HepG2 (cell line): ENCODE measurements around the gene TRPV2. TPM values are rescaled to one million over a fixed set of nuclear protein-coding genes. Genes with fewer than 3 reads are reported as not detected.

Source experiments
- ATAC-seq: fragments of 200-7000 bp; cut with Tn5 transposase; 3 replicates; pipeline ENCODE4 v1.9.1; 2020; ENCODE audit warnings: mild to moderate bottlenecking, moderate library complexity
- BruUV-seq: library from RNA; stranded (reverse); fragments of 400-500 nt; replicated peaks from 2 replicates; lab custom pipeline; 2021; lab: Mats Ljungman, UMichigan
- CTCF ChIA-PET: fragments of 300-600 bp; formaldehyde crosslinking; extraction: SDS; loops from one replicate; lab custom pipeline; 2021; ENCODE audit warnings: low total read pairs, inconsistent platforms, low intra/inter-chr PET ratio; lab: Yijun Ruan, JAX
- POLR2A ChIA-PET: fragments of 350-600 bp; sonication (Branson Sonifier 250); formaldehyde crosslinking; loops from one replicate; lab custom pipeline; 2020; ENCODE audit warnings: antibody characterized with exemption, inconsistent platforms; lab: Yijun Ruan, JAX
- DNase-seq: peaks from one replicate; pipeline ENCODE4 v3.0.0-alpha.2; 2015; ENCODE audit warnings: low spot score
- FAIRE-seq: peaks from 3 replicates; lab custom pipeline; 2011; peaks lifted over from hg19 to GRCh38; lab: Jason Lieb, UNC
- H2AFZ ChIP-seq: one replicate; pipeline ENCODE4 v1.6.1; 2011; ENCODE audit warnings: low read length, inconsistent platforms
- H3K27ac ChIP-seq: fragments of 300-600 bp; 3 replicates; pipeline ENCODE4 v1.8.0; 2011; ENCODE audit warnings: mixed run types, mild to moderate bottlenecking, mixed read lengths, low read length, inconsistent platforms; ENCODE audit not compliant: insufficient read depth; ENCODE audit errors: extremely low read length
- H3K27me3 ChIP-seq, 2 experiments: fragments of 200-600 bp in 1 of 2; 2 replicates in 1 of 2; 3 replicates in 1 of 2; pipeline versions ENCODE4 v1.6.0 to v1.8.0; 2011; ENCODE audit warnings: low read length in 2 of 2, mild to moderate bottlenecking in 2 of 2, moderate library complexity in 2 of 2, inconsistent platforms in 1 of 2; ENCODE audit not compliant: insufficient read depth in 2 of 2, control insufficient read depth in 1 of 2
- H3K36me3 ChIP-seq, 2 experiments: fragments of 200-600 bp in 1 of 2; replicated peaks in 1 of 2; 2 replicates in 1 of 2; 3 replicates in 1 of 2; pipeline versions ENCODE4 v1.5.1 to v1.8.0; 2011; ENCODE audit warnings: low read length in 2 of 2, inconsistent platforms in 1 of 2; ENCODE audit not compliant: insufficient read depth in 2 of 2, control insufficient read depth in 1 of 2
- H3K4me1 ChIP-seq: 2 replicates; pipeline ENCODE4 v1.5.1; 2012; ENCODE audit warnings: low read length, inconsistent platforms; ENCODE audit not compliant: insufficient read depth
- H3K4me2 ChIP-seq: 2 replicates; pipeline ENCODE4 v1.6.0; 2011; ENCODE audit warnings: low read depth, low read length, inconsistent platforms
- H3K4me3 ChIP-seq, 3 experiments: fragments of 200-600 bp in 1 of 3; sonication (generic), shearing (Covaris generic) in 1 of 3; replicated peaks in 1 of 3; 2 replicates each; pipeline ENCODE4 v1.5.1; 2011 to 2016; ENCODE audit warnings: low read length in 3 of 3, inconsistent platforms in 2 of 3, low read depth in 2 of 3, mild to moderate bottlenecking in 2 of 3, control low read depth in 1 of 3, mixed read lengths in 1 of 3; ENCODE audit not compliant: insufficient read depth in 1 of 3
- H3K79me2 ChIP-seq: one replicate; pipeline ENCODE4 v1.6.1; 2011; ENCODE audit warnings: low read length, inconsistent platforms; ENCODE audit not compliant: insufficient read depth
- H3K9ac ChIP-seq: 2 replicates; pipeline ENCODE4 v1.6.0; 2011; ENCODE audit warnings: mild to moderate bottlenecking, low read depth, low read length, inconsistent platforms; ENCODE audit not compliant: insufficient read depth
- H3K9me3 ChIP-seq: 2 replicates; pipeline ENCODE4 v1.5.1; 2012; ENCODE audit warnings: mild to moderate bottlenecking, low read length
- H4K20me1 ChIP-seq: 2 replicates; pipeline ENCODE4 v1.6.0; 2011; ENCODE audit warnings: inconsistent platforms, mild to moderate bottlenecking, low read length, moderate library complexity; ENCODE audit not compliant: insufficient read depth
- HNF4A ChIP-seq: sonication (generic); formaldehyde crosslinking; IDR thresholded peaks from 2 replicates; pipeline ENCODE4 v1.4.0; 2020; ENCODE audit warnings: missing genetic modification reagents
- PAF1 ChIP-seq: IDR thresholded peaks from 2 replicates; pipeline ENCODE4 v1.6.1; 2016; ENCODE audit warnings: missing genetic modification reagents, missing compliant biosample characterization
- POLR2A ChIP-seq, 2 experiments: IDR thresholded peaks; 2 replicates each; pipeline ENCODE4 v1.6.1; 2011; ENCODE audit warnings: low read depth in 2 of 2, low read length in 2 of 2, mild to moderate bottlenecking in 1 of 2, moderate library complexity in 1 of 2; ENCODE audit not compliant: insufficient read depth in 1 of 2
- POLR2AphosphoS5 ChIP-seq: IDR thresholded peaks from 2 replicates; pipeline ENCODE4 v1.6.1; 2012; ENCODE audit warnings: low read depth, low read length
- RBFOX2 ChIP-seq: fragments of 200-400 bp; formaldehyde crosslinking; IDR thresholded peaks from 2 replicates; pipeline ENCODE4 v1.6.1; 2017; ENCODE audit warnings: low read depth, mild to moderate bottlenecking, low read length
- RBM22 ChIP-seq: fragments of 200-400 bp; formaldehyde crosslinking; optimal IDR thresholded peaks from 2 replicates; pipeline ENCODE3; 2017; ENCODE audit warnings: mild to moderate bottlenecking, low read length, moderate library complexity
- RFXANK ChIP-seq: IDR thresholded peaks from 2 replicates; pipeline ENCODE4 v1.6.1; 2016
- ZNF800 ChIP-seq: sonication (generic); formaldehyde crosslinking; IDR thresholded peaks from 2 replicates; pipeline ENCODE4 v1.4.0; 2020; ENCODE audit warnings: missing genetic modification reagents
- WGBS: methylation state at CpG from one replicate; pipeline ENCODE4 v1.1.6; 2017; ENCODE audit warnings: low lambda C conversion rate; 5-methylcytosine and 5-hydroxymethylcytosine counted together
- in situ Hi-C: cut with HindIII; loops from 2 replicates; pipeline ENCODE4 v1.10.0; 2017; ENCODE audit warnings: low pct_unique_long_range_greater_than_20kb; ENCODE audit not compliant: extremely low pct_ligation_motif_present
- intact Hi-C: fragments of 100-400 bp; cut with micrococcal nuclease; formaldehyde crosslinking; loops from one replicate; pipeline ENCODE4 v1.10.0; 2022; ENCODE audit not compliant: unreplicated experiment
- polyA plus RNA-seq, 8 experiments: library from polyadenylated mRNA; depleted of rRNA in 3 of 8; stranded (reverse) in 7 of 8; unstranded in 1 of 8; fragments of >200 nt; fragmentation: Illumina TruSeq in 4 of 8; extraction: Trizol in 4 of 8; gene quantifications; 2 replicates each; pipeline versions ENCODE4 v1.2.1 to v1.2.3, GENCODE V29; 2011 to 2016; ENCODE audit warnings: low read depth in 4 of 8, missing spikeins in 1 of 8, mixed read lengths in 1 of 8; ENCODE audit not compliant: insufficient read depth in 1 of 8
- total RNA-seq, 5 experiments: library from RNA; depleted of rRNA; stranded (reverse); fragments of >200 nt; fragmentation: Illumina TruSeq; extraction: Trizol; gene quantifications; 2 replicates each; pipeline ENCODE4 v1.2.3, GENCODE V29; 2016; ENCODE audit warnings: low read depth in 1 of 5

TRPV2 gene
- total and polyA plus RNA-seq, 2 of the 13 experiments (the other 11 are each of a cell fraction or from before 2014, with no cell fraction given) = 13.6 to 21.3 TPM

- ATAC-seq (no peak), DNase-seq (no peak), FAIRE-seq (no peak)
- no peaks in the 10 kb centered on the region for H3K9me3 ChIP-seq
- CTCF ChIA-PET = no interaction called here
- 98% methylated on average over 4 of the region's 4 CpGs for WGBS
- in situ Hi-C loops (loop anchor here (5.0 kb wide), 1 partner anchor 34 kb away; the partner anchor contains the start of gene TRPV2), intact Hi-C loops (no loop called here)
- peaks cover 66% of the 10 kb centered on the region for H3K4me1 ChIP-seq
- TF ChIP-seq HNF4A = no peak
- TF ChIP-seq RFXANK = no peak
- TF ChIP-seq PAF1 (CRISPR knock-in tag) = 0 out of 2 replicates have a peak, but pooled peaks have one; percentile 26
- TF ChIP-seq RBM22 = peak; percentile 33
- TF ChIP-seq POLR2AphosphoS5 = peak; percentile 46; the same call in 1 of the 2 replicates
- TF ChIP-seq ZNF800 (CRISPR knock-in tag) = 0 out of 2 replicates have a peak, but pooled peaks have one; percentile 34
- TF ChIP-seq POLR2A (IDR thresholded peaks at IDR 0.05; ENCODE audit: insufficient read depth in 1 of 2, low read depth in 2 of 2, low read length in 2 of 2) = peak; percentile 36 to 45; a peak in 2 of 4 replicates
- TF ChIP-seq RBFOX2 = peak; percentile 59
- H3K79me2 ChIP-seq = peaks cover 18% of the 10 kb centered on the region
- H4K20me1 ChIP-seq = peaks cover 21% of the 10 kb centered on the region
- H3K9ac ChIP-seq = no peak overlapping the region
- no peaks in the 10 kb centered on the region; a peak in 1 of 5 replicates for H3K27me3 ChIP-seq
- H3K4me2 ChIP-seq = peak overlapping the region; percentile 98
- H3K4me3 ChIP-seq = no peak overlapping the region
- no TSS peak for BruUV-seq
- H3K36me3 ChIP-seq = peaks cover 7 to 11% of the 10 kb centered on the region in 2 experiments; a peak in 3 of 5 replicates
- POLR2A ChIA-PET = interaction anchor here (0.8 to 2.5 kb wide), 6 partner anchors 20 to 85 kb away, joined by 3 to 8 read pairs (median 4); partner anchors contain the start of gene TRPV2
- no peak overlapping the region for H2AFZ ChIP-seq
- no peak overlapping the region for H3K27ac ChIP-seq
These were observed 32.2 kb upstream of the TRPV2 start for GRCh38 chr17:16383216-16383615.
